ENCODE data around the gene SIAH1.

GRCh38 chr16:48432136-48432535 lies 46.9 kb upstream of the SIAH1 start:
- no peak for TF ChIP-seq CTCF (IDR thresholded peaks at IDR 0.05)
- TF ChIP-seq ZFX (IDR thresholded peaks at IDR 0.05; ENCODE audit: borderline replicate concordance): no peak
